Spleen (tissue), 11 donors: Measurements from ENCODE around the gene CHD5. TPM values are rescaled to one million over a fixed set of nuclear protein-coding genes. Genes with fewer than 3 reads are reported as not detected.

Experiments used
- DNase-seq: peaks from one replicate; pipeline ENCODE4 v3.0.0-alpha.2; 2020
- H3K27ac ChIP-seq, 8 donors: fragments of 200-600 bp; sonication (generic) in 7 of 8; 1 replicate in 4 of 8; 2 replicates in 4 of 8; pipeline versions ENCODE4 v1.5.0 to v1.8.0; 2016 to 2021; ENCODE audit warnings: inconsistent platforms in 4 of 8, mild to moderate bottlenecking in 4 of 8, moderate library complexity in 1 of 8
- H3K27me3 ChIP-seq, 7 donors: fragments of 200-600 bp; sonication (generic) in 6 of 7; replicated peaks in 1 of 7; 1 replicate in 4 of 7; 2 replicates in 3 of 7; pipeline versions ENCODE4 v1.5.0 to v1.8.0; 2016 to 2021; ENCODE audit warnings: inconsistent platforms in 3 of 7, mild to moderate bottlenecking in 1 of 7
- H3K36me3 ChIP-seq, 6 donors: fragments of 200-600 bp; sonication (generic) in 5 of 6; 1 replicate in 4 of 6; 2 replicates in 2 of 6; pipeline versions ENCODE4 v1.5.0 to v1.8.0; 2016 to 2021; ENCODE audit warnings: inconsistent platforms in 2 of 6
- H3K4me1 ChIP-seq, 6 donors: fragments of 200-600 bp; sonication (generic) in 5 of 6; 1 replicate in 3 of 6; 2 replicates in 3 of 6; pipeline versions ENCODE4 v1.5.0 to v1.8.0; 2016 to 2021; ENCODE audit warnings: inconsistent platforms in 3 of 6
- H3K4me3 ChIP-seq, 8 donors: fragments of 200-600 bp; sonication (generic) in 7 of 8; 1 replicate in 4 of 8; 2 replicates in 4 of 8; pipeline versions ENCODE4 v1.5.0 to v1.8.0; 2016 to 2021; ENCODE audit warnings: inconsistent platforms in 4 of 8, mild to moderate bottlenecking in 4 of 8, moderate library complexity in 2 of 8
- H3K9me3 ChIP-seq, 8 donors: fragments of 200-600 bp; sonication (generic) in 7 of 8; 1 replicate in 4 of 8; 2 replicates in 4 of 8; pipeline versions ENCODE4 v1.5.0 to v1.8.0; 2016 to 2021; ENCODE audit warnings: inconsistent platforms in 4 of 8
- POLR2A ChIP-seq, 3 donors: fragments of 450-650 bp; IDR thresholded peaks; one replicate each; pipeline ENCODE4 v1.5.1; 2017; ENCODE audit warnings: antibody characterized with exemption in 3 of 3, mild to moderate bottlenecking in 1 of 3
- POLR2AphosphoS5 ChIP-seq, 3 donors: sonication (generic); formaldehyde crosslinking; IDR thresholded peaks; one replicate each; pipeline ENCODE4 v1.5.1; 2017; ENCODE audit warnings: antibody characterized with exemption in 3 of 3
- WGBS, 5 donors: extraction: QIAGEN DNeasy Blood & Tissue Kit in 3 of 5; methylation state at CpG; one replicate each; pipeline versions ENCODE4 v1.1.5 to v1.1.7; 2013 to 2018; 5-methylcytosine and 5-hydroxymethylcytosine counted together
- intact Hi-C: fragments of 100-400 bp; cut with DNase I; formaldehyde crosslinking; loops from one replicate; pipeline ENCODE4 v1.15.0; 2023; ENCODE audit warnings: low total_unique reads
- polyA plus RNA-seq, 3 donors: library from polyadenylated mRNA; stranded (reverse); fragments of 200-250 nt; gene quantifications; one replicate each; pipeline ENCODE4 v1.2.1, GENCODE V29; 2013
- total RNA-seq, 7 donors: library from RNA; depleted of rRNA in 3 of 7; stranded (reverse); fragments of >200 nt in 3 of 7; fragmentation: NEBNext Ultra II Directional in 4 of 7; extraction: Animal tissue kit (Norgen Biotek cat#: 25700) in 4 of 7; gene quantifications; one replicate each; pipeline versions ENCODE4 v1.1.0 to v1.2.1, GENCODE V29; 2016 to 2021
- TF ChIP-seq, protein P1 (sequence below), 11 experiments: fragments of 200-600 bp in 7 of 11; fragments of 450-650 bp in 4 of 11; sonication (generic) in 4 of 11; IDR thresholded peaks in 8 of 11; conservative IDR thresholded peaks in 3 of 11; 1 replicate in 7 of 11; 2 replicates in 4 of 11; pipeline versions ENCODE4 v1.4.0 to v1.8.0; 2016 to 2021; ENCODE audit warnings: antibody characterized with exemption in 11 of 11, inconsistent platforms in 4 of 11, mild to moderate bottlenecking in 1 of 11
- donor health status: healthy with polysubstance abuse.
- donor health status: DM: no; HTN: no; CAD: no; lungs with moderate emphysema.
- donor health status: DM: no; HTN: no; CAD: no.
- donor health status: Bipolar disorder and iron deficiency.
- donor health status: healthy.
- donor health status: DM: no; HTN: no; CAD: no.
- donor health status: DM: yes; HTN: yes; CAD: no.

Gene CHD5
- total and polyA plus RNA-seq, 10 donors = 0.04 to 0.44 (median 0.13) TPM

DNA sequence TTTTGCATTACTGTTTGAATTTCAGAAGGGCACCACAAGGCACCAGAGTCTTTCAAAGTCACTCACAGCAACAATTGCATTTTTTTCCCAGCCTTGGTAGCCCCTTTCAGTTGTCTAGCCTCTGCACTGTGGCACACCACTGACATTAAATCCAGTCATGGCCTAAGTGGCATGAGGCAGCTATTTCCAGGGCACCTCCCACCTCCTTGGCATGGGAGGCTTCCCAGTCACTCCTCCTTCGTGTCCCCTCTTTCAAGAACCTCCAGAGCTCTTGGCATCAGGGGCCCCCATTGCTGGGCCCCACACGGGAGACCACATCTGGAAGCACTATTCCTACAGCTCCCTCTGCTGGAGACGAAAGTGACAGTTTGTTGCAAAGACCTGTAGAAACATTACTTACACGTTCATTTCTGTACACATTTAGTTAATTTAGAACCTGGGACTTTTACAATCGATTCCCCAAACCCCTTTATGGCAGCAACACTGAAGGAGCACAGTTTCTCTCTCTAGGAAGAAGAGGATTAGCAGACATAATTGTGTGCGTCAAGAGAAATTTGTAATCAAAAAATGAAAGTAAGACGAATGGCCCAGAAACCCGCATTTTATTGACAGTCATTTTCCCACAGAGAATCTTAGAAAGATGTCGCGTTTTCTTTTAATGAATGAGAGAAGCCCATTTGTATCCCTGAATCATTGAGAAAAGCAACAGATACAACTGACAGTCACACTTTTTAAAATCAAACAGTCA is 5.7 kb upstream of the CHD5 start:
- intact Hi-C loops = loop anchor here (10.0 kb wide), 1 partner anchor 49 kb away; the partner anchor contains the start of gene ICMT
- Histone ChIP-seq H3K4me1 (peaks cover 5 to 51% (median 13%) of the 10 kb centered on the region in 6 donors), H3K9me3 (no peaks in the 10 kb centered on the region), H3K4me3 (no peak overlapping the region), H3K36me3 (peaks cover 0 to 64% (median 50%) of the 10 kb centered on the region in 6 donors), H3K27ac (no peak overlapping the region), H3K27me3 (peaks cover under 1 to 15% (median 7%) of the 10 kb centered on the region in 7 donors)
- no peak for DNase-seq
- TF ChIP-seq, protein P1, sequence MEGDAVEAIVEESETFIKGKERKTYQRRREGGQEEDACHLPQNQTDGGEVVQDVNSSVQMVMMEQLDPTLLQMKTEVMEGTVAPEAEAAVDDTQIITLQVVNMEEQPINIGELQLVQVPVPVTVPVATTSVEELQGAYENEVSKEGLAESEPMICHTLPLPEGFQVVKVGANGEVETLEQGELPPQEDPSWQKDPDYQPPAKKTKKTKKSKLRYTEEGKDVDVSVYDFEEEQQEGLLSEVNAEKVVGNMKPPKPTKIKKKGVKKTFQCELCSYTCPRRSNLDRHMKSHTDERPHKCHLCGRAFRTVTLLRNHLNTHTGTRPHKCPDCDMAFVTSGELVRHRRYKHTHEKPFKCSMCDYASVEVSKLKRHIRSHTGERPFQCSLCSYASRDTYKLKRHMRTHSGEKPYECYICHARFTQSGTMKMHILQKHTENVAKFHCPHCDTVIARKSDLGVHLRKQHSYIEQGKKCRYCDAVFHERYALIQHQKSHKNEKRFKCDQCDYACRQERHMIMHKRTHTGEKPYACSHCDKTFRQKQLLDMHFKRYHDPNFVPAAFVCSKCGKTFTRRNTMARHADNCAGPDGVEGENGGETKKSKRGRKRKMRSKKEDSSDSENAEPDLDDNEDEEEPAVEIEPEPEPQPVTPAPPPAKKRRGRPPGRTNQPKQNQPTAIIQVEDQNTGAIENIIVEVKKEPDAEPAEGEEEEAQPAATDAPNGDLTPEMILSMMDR (IDR thresholded peaks at IDR 0.05 in 8 of 11, conservative IDR thresholded peaks at IDR 0.05 in 3 of 11) = peak in 6 of 11 experiments; percentile 13 to 33 (median 22)
- TF ChIP-seq POLR2A (IDR thresholded peaks at IDR 0.05) = no peak
- 62 to 68% (median 67%) methylated on average over 10 of the region's 10 CpGs for WGBS, 5 donors

DNA sequence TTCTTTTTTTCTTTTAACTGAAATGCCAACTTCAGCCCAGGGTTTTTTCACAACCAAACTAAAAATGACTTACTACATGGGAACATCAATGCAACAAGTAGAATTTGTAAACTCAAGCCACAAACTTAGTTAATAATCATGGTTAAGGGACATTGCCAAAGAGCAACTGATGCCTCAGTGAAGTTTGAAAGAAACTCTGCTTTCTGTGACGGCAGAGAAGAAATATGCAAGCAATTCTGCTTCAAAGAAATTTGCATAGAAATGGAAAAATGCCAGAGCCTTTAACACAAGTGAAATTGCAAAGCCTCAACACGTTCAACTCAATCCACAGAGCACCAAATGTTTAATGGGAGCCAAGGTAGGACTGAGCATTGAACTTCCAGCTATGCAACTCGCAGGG is 5.0 kb upstream of the CHD5 start:
- no peak for DNase-seq
- H3K4me1 ChIP-seq = peaks cover 8 to 51% (median 20%) of the 10 kb centered on the region in 6 donors
- H3K27me3 ChIP-seq = peaks cover 2 to 21% (median 13%) of the 10 kb centered on the region in 7 donors
- H3K4me3 ChIP-seq = no peak overlapping the region
- H3K36me3 ChIP-seq = peaks cover 0 to 57% (median 44%) of the 10 kb centered on the region in 6 donors
- 61 to 75% (median 68%) methylated on average over 3 of the region's 3 CpGs for WGBS, 5 donors
- intact Hi-C loops = loop anchor here (10.0 kb wide), 1 partner anchor 50 kb away; the partner anchor contains the start of gene ICMT
- TF ChIP-seq POLR2A (IDR thresholded peaks at IDR 0.05) (no peak), POLR2AphosphoS5 (IDR thresholded peaks at IDR 0.05) (no peak)
- TF ChIP-seq, protein P1 (IDR thresholded peaks at IDR 0.05 in 8 of 11, conservative IDR thresholded peaks at IDR 0.05 in 3 of 11) = no peak
- no peak overlapping the region for H3K27ac ChIP-seq
- no peaks in the 10 kb centered on the region for H3K9me3 ChIP-seq

DNA sequence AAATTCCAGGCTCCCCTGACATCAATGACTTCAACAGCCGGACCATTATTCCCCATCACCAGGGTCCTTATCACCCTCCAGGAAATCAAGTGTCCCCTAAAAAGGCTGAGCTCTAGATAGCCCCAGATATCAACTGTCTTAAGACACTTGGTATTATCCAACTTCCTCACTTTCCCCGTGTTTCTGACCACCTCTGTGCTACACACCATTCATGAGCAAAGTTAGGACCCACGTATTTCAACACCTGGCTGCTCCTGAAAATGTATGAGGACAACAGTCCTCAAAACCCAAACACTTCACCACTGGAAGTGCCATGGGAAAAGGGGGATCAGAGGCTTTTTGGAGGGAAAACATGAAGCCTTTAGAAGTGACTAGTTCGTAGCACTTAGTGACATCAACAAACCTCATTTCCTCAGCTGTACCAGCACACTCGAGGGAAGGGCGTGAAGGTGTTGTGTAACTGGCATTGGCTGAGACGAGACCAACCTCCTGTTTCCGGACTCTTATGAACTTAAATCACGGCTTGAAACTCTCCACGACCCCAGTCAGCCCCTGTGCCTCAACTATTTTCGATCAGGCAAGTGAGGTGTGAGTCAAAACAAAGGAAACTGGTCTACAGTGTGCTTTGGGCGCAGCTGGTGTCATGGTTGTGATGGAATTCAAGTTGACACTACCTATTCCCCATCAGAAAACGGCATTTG is 4.1 kb upstream of the CHD5 start:
- H3K9me3 ChIP-seq = no peaks in the 10 kb centered on the region
- DNase-seq = no peak
- H3K36me3 ChIP-seq = peaks cover 0 to 48% (median 35%) of the 10 kb centered on the region in 6 donors
- H3K4me3 ChIP-seq = no peak overlapping the region
- peaks cover 8 to 57% (median 26%) of the 10 kb centered on the region in 6 donors for H3K4me1 ChIP-seq
- no peak overlapping the region for H3K27ac ChIP-seq
- WGBS, 5 donors = 59 to 77% (median 72%) methylated on average over 13 of the region's 13 CpGs
- intact Hi-C loops = loop anchor here (10.0 kb wide), 1 partner anchor 51 kb away; the partner anchor contains the start of gene ICMT
- TF ChIP-seq, protein P1 (IDR thresholded peaks at IDR 0.05 in 8 of 11, conservative IDR thresholded peaks at IDR 0.05 in 3 of 11) = no peak
- no peak for TF ChIP-seq POLR2A (IDR thresholded peaks at IDR 0.05)
- TF ChIP-seq POLR2AphosphoS5 (IDR thresholded peaks at IDR 0.05) = no peak
- H3K27me3 ChIP-seq = peaks cover 2 to 29% (median 19%) of the 10 kb centered on the region in 7 donors
